ENCODE measurements around the gene CUL3. TPM values are rescaled to one million over a fixed set of nuclear protein-coding genes. Genes with fewer than 3 reads are reported as not detected.

The CUL3 gene
- total and polyA plus RNA-seq, 2 of the 8 experiments (the other 6 are each of a cell fraction or from before 2014, with no cell fraction given) = 28.5 to 113 TPM

- Histone ChIP-seq H2AK5ac (ENCODE audit: low read depth, low read length) (no peak overlapping the region), H3K27me3 (replicated peaks in 1 of 4; ENCODE audit: control insufficient read depth in 3 of 4, extremely low read depth in 1 of 4, insufficient read depth in 3 of 4, low read length in 3 of 4) (no peaks in the 10 kb centered on the region), H3K79me1 (ENCODE audit: low read depth, low read length) (0 out of 2 replicates have a peak, but pooled peaks cover 3% of the 10 kb centered on the region), H3K18ac (ENCODE audit: extremely low read depth, low read length) (no peak overlapping the region), H3K56ac (replicated peaks; ENCODE audit: insufficient read length, low read depth, low read length) (no peak overlapping the region), H4K20me1 (replicated peaks in 1 of 2; ENCODE audit: control insufficient read depth in 1 of 2, insufficient read depth in 2 of 2, low read length in 2 of 2) (peaks cover 11 to 24% of the 10 kb centered on the region in 2 experiments), H3K9ac (replicated peaks in 1 of 4; ENCODE audit: extremely low read depth in 1 of 4, low read depth in 3 of 4, low read length in 3 of 4) (no peak overlapping the region), H4K5ac (ENCODE audit: insufficient read length, low read depth, low read length) (no peak overlapping the region), H2BK12ac (ENCODE audit: low read depth, low read length) (no peak overlapping the region), H3K4me2 (ENCODE audit: insufficient read depth in 1 of 2, low read depth in 2 of 2, low read length in 2 of 2) (no peak overlapping the region), H4K8ac (ENCODE audit: extremely low read depth, insufficient read depth, low read length) (no peak overlapping the region), H3K4me3 (ENCODE audit: extremely low read depth in 1 of 4, insufficient read depth in 2 of 4, low read depth in 3 of 4, low read length in 4 of 4) (no peak overlapping the region), H2BK5ac (ENCODE audit: low read depth, low read length) (no peak overlapping the region), H3K27ac (ENCODE audit: low read depth, low read length) (no peak overlapping the region), H2BK20ac (ENCODE audit: low read length) (no peak overlapping the region), H3K36me3 (ENCODE audit: control insufficient read depth in 2 of 4, insufficient read depth in 4 of 4, low read length in 3 of 4) (no peaks in the 10 kb centered on the region), H3K9me3 (ENCODE audit: insufficient read depth in 2 of 2, low read depth in 1 of 2, low read length in 1 of 2) (no peaks in the 10 kb centered on the region), H2AFZ (ENCODE audit: low read length) (no peak overlapping the region), H3K14ac (ENCODE audit: insufficient read length) (no peak overlapping the region), H4K91ac (replicated peaks; ENCODE audit: insufficient read length, low read length) (no peak overlapping the region), H3K4me1 (replicated peaks in 1 of 4; ENCODE audit: control insufficient read depth in 3 of 4, insufficient read depth in 4 of 4, low read length in 3 of 4) (peaks cover 0 to 16% (median 3%) of the 10 kb centered on the region in 4 experiments; a peak in 4 of 7 replicates), H3K79me2 (ENCODE audit: control insufficient read depth in 1 of 2, insufficient read depth in 2 of 2, low read length in 2 of 2) (peaks cover 37 to 100% of the 10 kb centered on the region in 2 experiments), H3K23me2 (ENCODE audit: low read depth, low read length) (no peaks in the 10 kb centered on the region), H3K4ac (replicated peaks; ENCODE audit: insufficient read length, low read depth, low read length) (no peak overlapping the region), H3K23ac (ENCODE audit: insufficient read length) (no peak overlapping the region), H2BK15ac (ENCODE audit: low read length) (no peak overlapping the region), H2BK120ac (replicated peaks; ENCODE audit: low read depth, low read length) (no peak overlapping the region)
- TF ChIP-seq CHD1 (IDR thresholded peaks at IDR 0.05; ENCODE audit: low read depth, low read length) (no peak), SAP30 (IDR thresholded peaks at IDR 0.05; ENCODE audit: insufficient read depth, insufficient replicate concordance, low read length) (no peak), BCL11A (IDR thresholded peaks at IDR 0.05; ENCODE audit: low read depth in 2 of 2, low read length in 2 of 2) (no peak), SIRT6 (IDR thresholded peaks at IDR 0.05; ENCODE audit: low read length) (no peak), E2F6 (IDR thresholded peaks at IDR 0.05) (no peak), RNF2 (IDR thresholded peaks at IDR 0.05; ENCODE audit: borderline replicate concordance, low read depth, low read length, missing control alignments, poor library complexity, severe bottlenecking) (no peak), NRF1 (IDR thresholded peaks at IDR 0.05; ENCODE audit: low read depth, low read length) (no peak), RFX5 (IDR thresholded peaks at IDR 0.05; ENCODE audit: borderline replicate concordance, low read depth, low read length) (no peak), SUZ12 (IDR thresholded peaks at IDR 0.05; ENCODE audit: low read length) (no peak), KDM4A (IDR thresholded peaks at IDR 0.05; ENCODE audit: low read depth, low read length, severe bottlenecking) (no peak), TAF1 (IDR thresholded peaks at IDR 0.05; ENCODE audit: low read depth, low read length) (no peak), SP1 (IDR thresholded peaks at IDR 0.05; ENCODE audit: low read depth, low read length) (no peak)
- TF ChIP-seq, protein P1, sequence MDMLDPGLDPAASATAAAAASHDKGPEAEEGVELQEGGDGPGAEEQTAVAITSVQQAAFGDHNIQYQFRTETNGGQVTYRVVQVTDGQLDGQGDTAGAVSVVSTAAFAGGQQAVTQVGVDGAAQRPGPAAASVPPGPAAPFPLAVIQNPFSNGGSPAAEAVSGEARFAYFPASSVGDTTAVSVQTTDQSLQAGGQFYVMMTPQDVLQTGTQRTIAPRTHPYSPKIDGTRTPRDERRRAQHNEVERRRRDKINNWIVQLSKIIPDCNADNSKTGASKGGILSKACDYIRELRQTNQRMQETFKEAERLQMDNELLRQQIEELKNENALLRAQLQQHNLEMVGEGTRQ (IDR thresholded peaks at IDR 0.05; ENCODE audit: low read length) = no peak
- no peak for FAIRE-seq
- ChIA-PET POLR2A (ENCODE audit: partially characterized antibody) (no interaction called here), CTCF (ENCODE audit: partially characterized antibody) (no interaction called here)
- DNase-seq (ENCODE audit: low read depth in 1 of 2, low spot score in 2 of 2) = no peak
- WGBS, 2 experiments (ENCODE audit: extremely low coverage in 1 of 2, insufficient coverage in 1 of 2, insufficient read length in 1 of 2, insufficient replicate concordance in 2 of 2, low coverage in 1 of 2, low lambda C conversion rate in 2 of 2, missing lambda C conversion rate in 1 of 2) = 67% methylated on average over 1 of the region's 2 CpGs; no CpG with 5 or more reads in 1 of the 2 experiments
These were observed 7.6 kb downstream of the CUL3 start for GRCh38 chr2:224577541-224577940.

Data from H1 (cell line).